Neural cell (in vitro differentiated cells): Measurements from ENCODE around the gene TBC1D3B. TPM values are rescaled to one million over a fixed set of nuclear protein-coding genes. Genes with fewer than 3 reads are reported as not detected.
"Not testable (repeated sequence)": the region's sequence is repeated elsewhere in the genome, so short reads cannot be mapped to it uniquely, and the experiment has no call there.

ENCODE experiments used
- H2AFZ ChIP-seq: fragments of 200-600, 300-800 bp; sonication (generic), shearing (Covaris generic); 2 replicates; pipeline ENCODE4 v1.6.0; 2014; ENCODE audit warnings: low read depth, mild to moderate bottlenecking, antibody characterized with exemption, low read length, moderate library complexity
- H3F3A ChIP-seq: fragments of 200-600 bp; shearing (Covaris generic); 2 replicates; pipeline ENCODE4 v1.6.1; 2016; ENCODE audit warnings: mild to moderate bottlenecking, moderate library complexity, mixed read lengths, antibody characterized with exemption, low read length; ENCODE audit not compliant: insufficient read depth, poor library complexity, severe bottlenecking
- H3K27ac ChIP-seq: fragments of 200-600, 300-800 bp; sonication (generic), shearing (Covaris generic); 2 replicates; pipeline ENCODE4 v1.5.1; 2014; ENCODE audit warnings: mild to moderate bottlenecking, low read length, moderate library complexity
- H3K27me3 ChIP-seq: fragments of 300-800, 200-600 bp; sonication (generic), shearing (Covaris generic); 2 replicates; pipeline ENCODE4 v1.6.0; 2014; ENCODE audit warnings: mild to moderate bottlenecking, low read depth, low read length, moderate library complexity; ENCODE audit not compliant: insufficient read depth
- H3K36me3 ChIP-seq: fragments of 300-800, 200-600 bp; sonication (generic), shearing (Covaris generic); 2 replicates; pipeline ENCODE4 v1.5.1; 2014; ENCODE audit warnings: mild to moderate bottlenecking, antibody characterized with exemption, low read length, moderate library complexity; ENCODE audit not compliant: insufficient read depth
- H3K4me2 ChIP-seq: fragments of 300-800, 200-600 bp; sonication (generic), shearing (Covaris generic); 2 replicates; pipeline ENCODE4 v1.6.0; 2014; ENCODE audit warnings: mild to moderate bottlenecking, low read length
- H3K4me3 ChIP-seq: fragments of 300-800, 200-600 bp; sonication (generic), shearing (Covaris generic); 2 replicates; pipeline ENCODE4 v1.5.1; 2014; ENCODE audit warnings: mild to moderate bottlenecking, low read length, moderate library complexity
- H3K79me2 ChIP-seq: fragments of 200-600 bp; shearing (Covaris generic); replicated peaks from 2 replicates; pipeline ENCODE4 v1.6.0; 2014; ENCODE audit warnings: mild to moderate bottlenecking, low read length, moderate library complexity; ENCODE audit not compliant: insufficient read depth
- H3K9ac ChIP-seq: fragments of 300-800, 200-600 bp; sonication (generic), shearing (Covaris generic); 2 replicates; pipeline ENCODE4 v1.6.1; 2016; ENCODE audit warnings: mild to moderate bottlenecking, low read length, mixed read lengths
- H3K9me2 ChIP-seq: fragments of 200-600 bp; shearing (Covaris generic); 2 replicates; pipeline ENCODE4 v1.6.1; 2016; ENCODE audit warnings: mild to moderate bottlenecking, low read length, mixed read lengths; ENCODE audit not compliant: insufficient read depth
- H3K9me3 ChIP-seq: fragments of 200-600, 300-800 bp; sonication (generic), shearing (Covaris generic); 2 replicates; pipeline ENCODE4 v1.6.1; 2016; ENCODE audit warnings: mild to moderate bottlenecking, mixed run types, low read length, moderate library complexity, mixed read lengths
- H4K20me1 ChIP-seq: fragments of 200-600 bp; shearing (Covaris generic); 2 replicates; pipeline ENCODE4 v1.6.1; 2016; ENCODE audit warnings: mild to moderate bottlenecking, mixed run types; ENCODE audit not compliant: insufficient read depth
- polyA minus RNA-seq: library from RNA; depleted of rRNA, polyadenylated mRNA; stranded (reverse); fragments of >200 nt; gene quantifications from 2 replicates; pipeline ENCODE4 v1.2.3, GENCODE V29; 2014
- polyA plus RNA-seq: library from polyadenylated mRNA; depleted of rRNA; stranded (reverse); fragments of >200 nt; gene quantifications from 2 replicates; pipeline ENCODE4 v1.2.3, GENCODE V29; 2014

Gene TBC1D3B
- 6.9 and 9.8 TPM in 2 replicates for polyA plus RNA-seq
- 2.9 and 5.1 TPM in 2 replicates for polyA minus RNA-seq

GRCh38 chr17:36176536-36176935 is at the start of gene TBC1D3B:
Gene TBC1D3B (minus strand): TSS chr17:36176636. CDS start chr17:36175050, 1,586 bp downstream.
- H3K27ac ChIP-seq, H2AFZ ChIP-seq, H3K4me2 ChIP-seq, H3K9ac ChIP-seq, H3K36me3 ChIP-seq, H3K79me2 ChIP-seq, H3K4me3 ChIP-seq, H3F3A ChIP-seq, H3K27me3 ChIP-seq, H4K20me1 ChIP-seq, H3K9me2 ChIP-seq, H3K9me3 ChIP-seq: not testable (repeated sequence)

DNA sequence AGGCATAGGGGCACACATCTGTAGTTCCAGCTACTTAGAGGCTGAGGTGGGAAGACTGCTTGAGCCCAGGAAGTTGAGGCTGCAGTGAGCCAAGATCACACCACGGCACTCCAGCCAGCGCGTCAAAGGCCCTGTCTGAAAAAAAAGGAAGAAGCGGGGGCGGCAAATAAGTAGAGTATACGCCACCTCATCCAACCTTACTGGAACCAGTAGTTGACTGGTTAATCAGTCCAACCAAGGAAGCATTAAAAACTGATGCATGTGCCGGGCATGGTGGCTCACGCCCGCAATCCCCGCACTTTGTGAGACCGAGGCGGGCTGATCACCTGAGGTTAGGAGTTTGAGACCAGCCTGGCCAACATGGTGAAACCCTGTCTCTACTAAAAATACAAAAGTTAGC is 46.5 kb upstream of the TBC1D3B start:
- not testable (repeated sequence) for H3K9me2 ChIP-seq, H3K9ac ChIP-seq

GRCh38 chr17:36221581-36222100 is 45.2 kb upstream of the TBC1D3B start:
- H3K9me3 ChIP-seq, H3K79me2 ChIP-seq, H3K4me3 ChIP-seq, H4K20me1 ChIP-seq, H2AFZ ChIP-seq, H3K9ac ChIP-seq, H3F3A ChIP-seq, H3K4me2 ChIP-seq, H3K27me3 ChIP-seq, H3K36me3 ChIP-seq, H3K9me2 ChIP-seq, H3K27ac ChIP-seq: not testable (repeated sequence)

More for the DNA sequence above, 46.5 kb upstream of the TBC1D3B start:
- not testable (repeated sequence) for H3K27ac ChIP-seq, H2AFZ ChIP-seq, H3F3A ChIP-seq, H3K4me3 ChIP-seq, H3K36me3 ChIP-seq, H4K20me1 ChIP-seq, H3K4me2 ChIP-seq, H3K9me3 ChIP-seq, H3K27me3 ChIP-seq, H3K79me2 ChIP-seq

DNA sequence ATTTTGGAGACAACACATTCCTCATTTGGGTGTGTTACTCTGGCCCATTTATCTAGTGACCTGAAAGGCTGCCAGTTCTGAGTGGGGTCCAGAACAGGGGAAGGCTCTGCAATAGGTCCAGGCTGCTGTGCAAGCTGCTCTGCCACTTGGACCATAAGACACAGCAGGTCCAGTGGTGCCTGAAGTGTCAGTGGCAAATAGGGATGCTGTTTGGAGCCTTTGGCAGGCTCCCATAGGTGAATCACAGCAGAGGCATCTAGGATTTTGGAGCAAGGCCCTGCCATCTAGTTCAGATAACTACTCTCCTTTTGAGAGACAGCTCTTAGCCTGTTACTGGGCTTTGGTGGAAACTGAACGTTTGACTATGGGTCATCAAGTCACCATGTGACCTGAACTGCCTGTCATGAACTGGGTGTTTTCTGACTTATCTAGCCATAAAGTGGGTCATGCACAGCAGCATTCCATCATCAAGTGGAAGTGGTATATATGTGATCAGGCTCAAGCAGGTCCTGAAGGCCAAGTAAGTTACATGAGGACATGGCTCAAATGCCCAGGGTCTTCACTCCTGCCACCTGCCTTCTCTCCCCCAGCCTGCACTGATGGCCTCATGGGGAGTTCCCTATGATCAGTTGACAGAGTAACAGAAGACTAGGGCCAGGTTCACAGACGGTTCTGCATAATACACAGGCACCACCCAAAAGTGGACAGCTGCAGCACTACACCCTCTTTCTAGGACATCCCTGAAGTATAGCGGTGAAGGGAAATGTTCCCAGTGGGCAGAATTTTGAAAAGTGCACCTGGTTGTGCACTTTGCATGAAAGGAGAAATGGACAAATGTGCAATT is 44.5 kb upstream of the TBC1D3B start:
- not testable (repeated sequence) for H3K4me2 ChIP-seq, H3K27ac ChIP-seq, H4K20me1 ChIP-seq, H3K9me3 ChIP-seq, H3K9me2 ChIP-seq, H3K27me3 ChIP-seq, H3F3A ChIP-seq, H3K36me3 ChIP-seq, H3K79me2 ChIP-seq, H3K9ac ChIP-seq, H2AFZ ChIP-seq, H3K4me3 ChIP-seq

GRCh38 chr17:36219556-36219955 is 43.1 kb upstream of the TBC1D3B start:
- H3K79me2 ChIP-seq, H3K27me3 ChIP-seq, H3K9ac ChIP-seq, H3K9me3 ChIP-seq, H3K4me2 ChIP-seq, H2AFZ ChIP-seq, H3K27ac ChIP-seq, H3F3A ChIP-seq, H3K36me3 ChIP-seq, H3K4me3 ChIP-seq, H4K20me1 ChIP-seq, H3K9me2 ChIP-seq: not testable (repeated sequence)

- H3K79me2 ChIP-seq, H4K20me1 ChIP-seq, H3K27ac ChIP-seq, H3K36me3 ChIP-seq, H3F3A ChIP-seq, H2AFZ ChIP-seq, H3K9ac ChIP-seq, H3K9me3 ChIP-seq, H3K4me3 ChIP-seq, H3K9me2 ChIP-seq, H3K4me2 ChIP-seq, H3K27me3 ChIP-seq: not testable (repeated sequence)
Measured at GRCh38 chr17:36215406-36216308, 39.2 kb upstream of the TBC1D3B start.
